Aorta (tissue), 5 donors: ENCODE results near the gene MINDY4. TPM values are rescaled to one million over a fixed set of nuclear protein-coding genes. Genes with fewer than 3 reads are reported as not detected.

Source experiments
- ATAC-seq: fragments of 200-7000 bp; cut with Tn5 transposase; one replicate; pipeline ENCODE4 v1.9.1; 2022; ENCODE audit warnings: moderate library complexity; ENCODE audit not compliant: low FRiP score
- DNase-seq, 2 donors: peaks; one replicate each; pipeline ENCODE4 v3.0.0-alpha.2; 2020
- H3K27ac ChIP-seq, 2 donors: one replicate each; pipeline ENCODE4 v1.5.1; 2013; ENCODE audit warnings: low read length in 2 of 2, mild to moderate bottlenecking in 2 of 2, moderate library complexity in 2 of 2, control low read depth in 1 of 2, inconsistent platforms in 1 of 2, low read depth in 1 of 2
- H3K27me3 ChIP-seq, 2 donors: one replicate each; pipeline ENCODE4 v1.6.1; 2013; ENCODE audit warnings: control low read depth in 1 of 2, low read length in 1 of 2, mild to moderate bottlenecking in 1 of 2, moderate library complexity in 1 of 2; ENCODE audit not compliant: insufficient read depth in 2 of 2, control insufficient read depth in 1 of 2
- H3K36me3 ChIP-seq, 2 donors: one replicate each; pipeline ENCODE4 v1.6.1; 2013; ENCODE audit warnings: control low read depth in 1 of 2, low read length in 1 of 2, mild to moderate bottlenecking in 1 of 2; ENCODE audit not compliant: insufficient read depth in 2 of 2, control insufficient read depth in 1 of 2
- H3K4me1 ChIP-seq, 2 donors: one replicate each; pipeline ENCODE4 v1.6.1; 2013; ENCODE audit warnings: low read length in 2 of 2, control low read depth in 1 of 2, mild to moderate bottlenecking in 1 of 2, moderate library complexity in 1 of 2; ENCODE audit not compliant: insufficient read depth in 2 of 2, control insufficient read depth in 1 of 2
- H3K4me3 ChIP-seq, 2 donors: one replicate each; pipeline ENCODE4 v1.5.1; 2013; ENCODE audit warnings: low read length in 2 of 2, control low read depth in 1 of 2, mild to moderate bottlenecking in 1 of 2
- H3K9me3 ChIP-seq: one replicate; pipeline ENCODE4 v1.6.1; 2013; ENCODE audit warnings: mild to moderate bottlenecking, low read length; ENCODE audit not compliant: control insufficient read depth
- WGBS, 2 donors: extraction: QIAGEN DNeasy Blood & Tissue Kit; methylation state at CpG; one replicate each; pipeline ENCODE4 v1.1.7; 2013; 5-methylcytosine and 5-hydroxymethylcytosine counted together
- intact Hi-C, 2 donors: fragments of 100-400 bp; cut with DNase I; formaldehyde crosslinking; loops; one replicate each; pipeline versions ENCODE4 v1.14.2 to v1.15.0; 2022
- polyA plus RNA-seq, 2 donors: library from polyadenylated mRNA; stranded (reverse); fragments of 200-250 nt; gene quantifications; one replicate each; pipeline ENCODE4 v1.2.3, GENCODE V29; 2013
- total RNA-seq, 2 donors: library from RNA; stranded (reverse); fragmentation: NEBNext Ultra II Directional; extraction: Animal tissue kit (Norgen Biotek cat#: 25700); gene quantifications; one replicate each; pipeline ENCODE4 v1.2.1, GENCODE V29; 2021
- donor health status: healthy with polysubstance abuse.
- donor health status: Bipolar disorder and iron deficiency.
- donor health status: DM: no; HTN: no; CAD: no.
- donor health status: DM: no; HTN: no; CAD: no.
- donor health status: DM: yes; HTN: yes; CAD: no.

Gene MINDY4
- total and polyA plus RNA-seq, 4 donors, result 3.1 to 26.1 (median 21.2) TPM

DNA sequence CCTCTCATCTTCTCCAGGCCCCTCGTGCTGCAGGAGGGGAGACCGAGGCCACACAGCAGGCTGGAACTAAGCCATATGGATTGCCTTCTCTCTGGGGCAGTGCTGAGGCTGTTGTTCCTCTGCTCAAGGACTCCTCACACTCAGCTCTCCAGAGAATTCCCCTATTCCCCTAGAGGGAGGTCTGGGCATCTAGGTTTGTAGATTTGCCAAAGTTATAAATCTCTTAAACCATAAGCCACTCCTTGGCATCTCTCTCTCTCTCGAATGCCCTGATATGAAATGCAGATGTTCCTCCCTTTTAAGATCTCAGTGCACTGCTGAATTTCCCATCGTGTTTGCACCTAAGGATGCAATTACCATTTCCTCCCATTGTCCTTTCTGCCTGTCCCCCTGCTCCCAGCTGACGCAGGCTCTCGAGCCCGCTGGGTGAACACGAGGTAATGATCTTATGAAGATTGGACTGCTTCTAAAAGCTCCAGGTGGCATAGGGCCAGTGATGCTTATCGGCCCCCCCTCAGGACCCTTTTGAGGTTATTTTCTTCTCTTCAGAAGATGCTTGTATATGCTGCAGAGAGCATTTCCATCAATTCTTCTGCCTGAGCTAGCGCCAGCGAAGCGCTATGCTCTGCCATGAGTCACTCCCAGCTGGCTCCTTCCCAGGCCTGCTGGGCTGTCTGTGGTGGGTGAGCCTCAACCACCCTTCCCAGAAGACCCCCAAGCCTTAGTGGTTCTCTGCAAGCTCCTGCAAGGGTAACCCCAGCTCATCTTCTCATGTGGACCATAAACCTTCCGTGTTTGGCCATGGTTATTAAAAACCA lies 98.8 kb downstream of the MINDY4 start:
- WGBS, 2 donors, result 52 to 67% methylated on average over 13 of the region's 13 CpGs
- ATAC-seq (no peak), DNase-seq (no peak)
- H3K27me3 ChIP-seq, result no peaks in the 10 kb centered on the region
- no peaks in the 10 kb centered on the region for H3K9me3 ChIP-seq
- H3K36me3 ChIP-seq, result peaks cover 0 to 7% of the 10 kb centered on the region in 2 donors
- no peak overlapping the region for H3K27ac ChIP-seq
- H3K4me3 ChIP-seq, result no peak overlapping the region
- no peaks in the 10 kb centered on the region for H3K4me1 ChIP-seq
- intact Hi-C loops, result no loop called here

DNA sequence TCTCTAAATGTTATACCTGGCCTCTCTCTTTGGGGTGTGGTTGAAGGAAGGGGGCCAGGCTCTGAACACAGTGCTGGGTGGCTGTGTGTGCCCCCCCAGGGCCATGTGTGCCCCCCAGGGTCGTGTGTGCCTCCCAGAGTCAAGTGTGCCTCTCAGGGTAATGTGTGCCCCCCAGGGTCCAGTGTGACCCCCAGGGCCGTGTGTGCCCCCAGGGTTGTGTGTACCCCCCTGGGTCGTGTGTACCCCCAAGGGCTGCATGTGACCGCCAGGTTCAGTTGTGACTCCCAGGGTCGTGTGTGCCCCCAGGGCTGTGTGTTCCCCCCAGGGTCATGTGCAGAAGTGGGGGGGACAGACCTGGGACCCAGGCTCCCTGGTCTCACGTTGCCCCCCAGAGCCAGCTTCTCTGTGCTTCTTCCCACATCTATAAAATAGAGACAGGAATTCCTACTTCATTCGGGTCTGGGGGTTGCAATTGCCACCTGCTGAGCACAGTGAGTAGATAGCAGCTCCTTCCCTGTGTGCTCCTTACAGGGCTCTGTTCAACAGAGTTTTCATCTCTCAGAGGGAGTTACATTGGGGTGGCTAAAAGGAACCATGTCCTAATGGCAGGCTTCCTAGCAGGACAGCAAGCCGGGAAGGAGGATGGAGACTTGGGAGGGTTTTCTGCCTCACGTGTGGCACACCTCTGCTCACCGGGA lies 99.8 kb downstream of the MINDY4 start:
- DNase-seq (no peak), ATAC-seq (no peak)
- Histone ChIP-seq H3K4me3 (no peak overlapping the region), H3K9me3 (no peaks in the 10 kb centered on the region), H3K36me3 (peaks cover 0 to 7% of the 10 kb centered on the region in 2 donors), H3K27ac (no peak overlapping the region), H3K4me1 (no peaks in the 10 kb centered on the region), H3K27me3 (no peaks in the 10 kb centered on the region)
- 83 to 92% methylated on average over 9 to 10 of the region's 10 CpGs for WGBS, 2 donors
- intact Hi-C loops, result no loop called here

DNA sequence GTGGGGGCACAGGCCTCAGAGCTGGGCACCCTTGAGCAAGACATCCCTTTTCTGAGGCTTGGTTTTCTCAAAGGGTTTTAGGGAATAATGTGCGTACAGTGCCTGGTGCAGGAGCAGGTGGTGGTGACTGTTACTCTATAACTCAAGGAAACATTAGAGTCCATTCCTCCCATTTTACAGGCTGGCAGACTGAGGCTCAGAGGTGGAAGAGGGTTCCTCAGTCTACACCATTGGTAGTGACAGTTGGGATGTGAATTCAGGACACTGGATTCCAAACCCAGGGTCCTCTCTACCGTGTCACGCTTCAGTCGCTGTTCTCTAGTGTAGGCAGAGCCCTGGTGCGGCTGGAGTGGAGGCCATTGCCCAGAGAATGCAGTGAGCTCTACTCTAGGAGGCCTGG lies 100.4 kb downstream of the MINDY4 start:
- WGBS, 2 donors, result 97% methylated on average over 5 of the region's 5 CpGs
- no peak for ATAC-seq
- Histone ChIP-seq H3K27ac (no peak overlapping the region), H3K36me3 (peaks cover 0 to 7% of the 10 kb centered on the region in 2 donors), H3K27me3 (no peaks in the 10 kb centered on the region), H3K4me3 (no peak overlapping the region), H3K9me3 (no peaks in the 10 kb centered on the region), H3K4me1 (no peaks in the 10 kb centered on the region)
- DNase-seq, result no peak
- intact Hi-C loops, result no loop called here

DNA sequence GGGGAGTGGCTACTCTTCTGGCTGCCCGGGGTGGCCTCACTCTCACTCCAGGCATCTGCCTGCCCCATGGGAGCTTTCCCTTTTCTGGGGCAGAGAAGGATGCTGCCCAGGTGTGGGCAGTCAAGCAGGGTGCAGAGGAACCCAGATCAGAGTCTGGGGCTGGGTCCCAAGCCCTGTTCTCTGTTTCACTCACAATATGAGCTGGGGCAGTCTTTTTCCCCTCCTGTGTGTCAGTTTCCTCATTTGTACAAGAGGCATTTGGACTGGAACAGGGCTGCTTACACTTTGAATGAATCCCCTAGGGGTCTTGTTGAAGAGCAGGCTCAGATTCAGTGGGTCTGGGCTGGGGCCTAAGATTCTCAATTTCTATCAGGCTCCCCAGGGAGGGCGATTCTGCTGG lies 102.0 kb downstream of the MINDY4 start:
- no peaks in the 10 kb centered on the region for H3K27me3 ChIP-seq
- H3K27ac ChIP-seq, result no peak overlapping the region
- H3K36me3 ChIP-seq, result peaks cover 0 to 9% of the 10 kb centered on the region in 2 donors

DNA sequence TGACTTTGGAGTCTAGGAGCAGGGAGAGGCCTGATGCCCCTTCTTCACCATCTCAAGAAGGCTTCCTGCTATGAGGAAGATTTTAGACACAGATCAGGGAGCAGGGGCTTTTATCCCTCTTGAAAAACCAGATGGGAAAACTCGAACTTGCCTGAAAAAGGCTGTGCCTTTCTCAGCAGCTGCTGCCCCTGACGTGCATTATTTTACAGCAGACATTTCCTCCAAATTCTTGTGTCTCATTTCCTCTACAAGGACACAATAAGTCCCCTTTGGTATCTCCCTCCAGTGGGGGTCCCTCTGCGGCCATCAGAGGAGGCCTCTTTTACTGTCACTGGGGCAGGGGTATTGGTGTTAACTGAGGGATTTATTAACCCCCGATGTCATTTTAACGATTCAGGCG lies 102.4 kb downstream of the MINDY4 start:
- H3K27ac ChIP-seq, result no peak overlapping the region
- ATAC-seq, result no peak
- intact Hi-C loops, result no loop called here
- no peak overlapping the region for H3K4me3 ChIP-seq
- no peak for DNase-seq
- no peaks in the 10 kb centered on the region for H3K27me3 ChIP-seq
- no peaks in the 10 kb centered on the region for H3K9me3 ChIP-seq
- peaks cover 0 to 9% of the 10 kb centered on the region in 2 donors for H3K36me3 ChIP-seq
- H3K4me1 ChIP-seq, result no peaks in the 10 kb centered on the region
- WGBS, 2 donors, result 87 to 88% methylated on average over 6 of the region's 6 CpGs

More for the DNA sequence above, 102.0 kb downstream of the MINDY4 start:
- Histone ChIP-seq H3K4me3 (no peak overlapping the region), H3K9me3 (no peaks in the 10 kb centered on the region), H3K4me1 (no peaks in the 10 kb centered on the region)
- 78 to 88% methylated on average over 2 of the region's 2 CpGs for WGBS, 2 donors
- DNase-seq (no peak), ATAC-seq (no peak)
- intact Hi-C loops, result no loop called here

DNA sequence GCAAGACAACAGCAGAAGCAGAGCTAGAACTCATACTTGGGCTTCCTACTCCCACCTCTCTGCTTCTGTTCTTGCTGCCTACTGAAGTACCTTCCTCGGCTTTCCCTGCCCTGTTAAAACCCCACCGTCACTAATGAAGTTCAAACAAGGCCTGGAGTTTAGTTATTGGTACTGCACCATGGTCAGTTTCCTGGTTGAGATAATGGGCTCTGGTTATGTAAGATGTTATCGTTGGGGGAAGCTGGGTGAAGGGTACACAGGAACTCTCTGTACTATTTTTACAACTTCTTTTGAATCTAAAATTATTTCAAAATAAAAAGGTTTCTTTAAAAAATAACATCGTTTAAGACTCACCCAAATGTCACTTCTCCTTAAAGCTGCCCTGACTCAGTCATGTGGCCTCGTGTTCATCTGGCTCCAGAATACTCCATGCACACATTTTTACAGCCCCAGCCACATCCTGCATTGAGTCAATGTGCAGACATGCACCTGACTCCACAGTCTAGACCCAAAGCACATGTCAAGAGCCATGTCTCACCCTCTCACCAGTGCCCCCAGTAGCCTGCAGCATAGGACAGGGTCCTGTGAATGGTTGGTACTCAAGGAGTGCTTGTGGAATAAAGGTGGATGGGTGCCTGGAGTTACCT lies 103.6 kb downstream of the MINDY4 start:
- Histone ChIP-seq H3K4me3 (no peak overlapping the region), H3K27ac (no peak overlapping the region), H3K27me3 (no peaks in the 10 kb centered on the region), H3K9me3 (no peaks in the 10 kb centered on the region), H3K36me3 (peaks cover 0 to 9% of the 10 kb centered on the region in 2 donors), H3K4me1 (no peaks in the 10 kb centered on the region)
- intact Hi-C loops, result no loop called here
- WGBS, 2 donors, result 86 to 87% methylated on average over 5 of the region's 5 CpGs
- ATAC-seq (no peak), DNase-seq (no peak)

DNA sequence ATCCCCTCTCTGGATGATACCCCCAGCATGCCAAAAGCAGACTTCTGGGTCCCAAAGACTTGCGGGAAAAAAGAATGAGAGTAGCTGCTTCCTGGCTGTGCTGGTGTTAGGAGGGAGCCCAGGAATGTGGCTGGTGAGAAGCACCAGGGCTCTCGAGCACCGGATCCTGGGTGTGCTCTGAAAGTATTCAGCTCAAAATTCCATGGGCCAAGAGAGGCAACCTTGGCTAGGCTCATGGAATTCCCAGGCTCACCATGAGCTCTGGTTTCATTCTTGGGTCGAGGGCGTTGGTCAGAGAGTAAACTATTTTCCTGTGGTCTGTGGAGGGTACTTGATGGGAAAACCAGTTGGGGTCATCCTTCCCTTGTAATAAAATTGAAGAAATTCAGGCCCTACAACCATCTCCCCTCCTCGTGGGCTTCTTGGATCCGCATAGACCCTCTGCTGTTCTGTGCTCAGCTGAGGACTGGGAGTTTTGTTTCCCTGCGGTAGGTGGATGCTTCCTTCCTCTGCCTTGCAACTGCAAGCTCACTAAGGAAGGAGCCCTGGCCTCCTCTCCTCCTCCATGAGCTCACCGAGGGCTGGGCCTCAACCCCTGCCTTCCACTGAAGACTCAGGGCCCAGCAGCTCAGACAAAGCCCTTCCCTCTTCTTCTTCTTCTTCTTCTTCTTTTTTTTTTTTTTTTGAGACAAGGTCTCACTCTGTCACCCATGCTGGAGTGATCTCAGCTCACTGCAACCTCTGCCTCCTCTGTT lies 106.0 kb downstream of the MINDY4 start:
- WGBS, 2 donors, result 84 to 90% methylated on average over 9 of the region's 9 CpGs
- no peak for ATAC-seq
- peaks cover 0 to 8% of the 10 kb centered on the region in 2 donors for H3K36me3 ChIP-seq
- H3K9me3 ChIP-seq, result no peaks in the 10 kb centered on the region
- DNase-seq, result no peak
- no peaks in the 10 kb centered on the region for H3K4me1 ChIP-seq
- H3K27ac ChIP-seq, result no peak overlapping the region
- H3K27me3 ChIP-seq, result no peaks in the 10 kb centered on the region
- no peak overlapping the region for H3K4me3 ChIP-seq
- intact Hi-C loops, result no loop called here

DNA sequence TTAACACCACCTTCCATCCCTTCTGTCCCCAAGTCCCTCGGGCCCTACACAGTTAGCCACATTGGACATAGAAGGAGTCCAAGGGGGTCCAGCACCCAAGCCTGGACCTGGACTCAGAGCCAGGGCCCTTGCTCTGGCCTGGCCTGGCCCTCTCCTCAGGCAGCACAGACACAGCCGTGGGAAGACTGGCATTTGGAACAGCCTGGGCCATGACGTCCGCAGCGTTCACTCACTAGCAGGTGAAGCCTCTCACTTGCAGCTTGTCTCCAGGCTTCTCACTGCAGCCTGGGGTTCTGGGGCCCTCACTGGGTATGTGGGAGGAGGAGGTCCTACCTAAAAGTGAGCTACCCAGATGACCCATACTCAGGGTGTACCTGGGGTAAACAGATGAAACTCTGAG lies 106.8 kb downstream of the MINDY4 start:
- 95 to 100% methylated on average over 5 of the region's 5 CpGs for WGBS, 2 donors
- no peak for ATAC-seq
- Histone ChIP-seq H3K4me3 (no peak overlapping the region), H3K4me1 (no peaks in the 10 kb centered on the region), H3K36me3 (peaks cover 0 to 6% of the 10 kb centered on the region in 2 donors), H3K27me3 (no peaks in the 10 kb centered on the region), H3K27ac (no peak overlapping the region), H3K9me3 (no peaks in the 10 kb centered on the region)
- intact Hi-C loops, result no loop called here
- no peak for DNase-seq
